NCI-H82 treated with DMSO at 0.1 percent for 48 hours (cell line): ENCODE measurements around the gene PCDHGB2.
A peak's percentile ranks its signal among the peaks of the same experiment; 100 is the strongest.
"Not testable (repeated sequence)": the region's sequence is repeated elsewhere in the genome, so short reads cannot be mapped to it uniquely, and the experiment has no call there.

Experiments used
- DNase-seq: peaks from one replicate; lab custom pipeline; 2025; ENCODE audit not compliant: unreplicated experiment; lab: John Stamatoyannopoulos, UW

The PCDHGB2 gene

GRCh38 chr5:141349917-141350619, 9.7 kb upstream of the PCDHGB2 start, which contains the start of gene PCDHGB1:
Gene PCDHGB1, plus strand, starts transcription at chr5:141350099. Its CDS starts 162 bp downstream, at chr5:141350261.
- peak; percentile 17 for DNase-seq

- no peak for DNase-seq
Measured at GRCh38 chr5:141351591-141351990, 8.2 kb upstream of the PCDHGB2 start.

GRCh38 chr5:141354900-141355469, 4.8 kb upstream of the PCDHGB2 start, which contains the start of gene PCDHGA4:
Gene PCDHGA4, plus strand, starts transcription at chr5:141355021. Its CDS starts 87 bp downstream, at chr5:141355108.
- DNase-seq, result no peak

DNA sequence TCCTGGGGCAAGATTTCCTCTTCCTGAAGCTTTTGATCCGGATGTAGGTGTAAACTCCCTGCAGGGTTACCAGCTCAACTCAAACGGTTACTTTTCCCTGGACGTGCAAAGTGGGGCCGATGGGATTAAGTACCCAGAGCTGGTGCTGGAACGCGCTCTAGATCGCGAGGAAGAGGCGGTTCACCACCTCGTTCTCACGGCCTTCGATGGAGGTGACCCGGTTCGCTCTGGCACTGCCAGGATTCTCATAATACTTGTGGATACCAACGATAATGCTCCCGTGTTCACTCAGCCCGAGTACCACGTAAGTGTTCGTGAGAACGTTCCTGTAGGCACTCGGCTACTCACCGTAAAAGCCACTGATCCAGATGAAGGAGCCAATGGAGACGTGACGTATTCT, 4.2 kb upstream of the PCDHGB2 start:
- no peak for DNase-seq

- no peak for DNase-seq
Measured at GRCh38 chr5:141356133-141356532, 3.7 kb upstream of the PCDHGB2 start.

GRCh38 chr5:141356950-141357349, 2.8 kb upstream of the PCDHGB2 start:
- no peak for DNase-seq

GRCh38 chr5:141360685-141361084, 891 bp downstream of the PCDHGB2 start:
- no peak for DNase-seq

- DNase-seq, result no peak
Measured at GRCh38 chr5:141362719-141363118, 2.9 kb downstream of the PCDHGB2 start.

DNA sequence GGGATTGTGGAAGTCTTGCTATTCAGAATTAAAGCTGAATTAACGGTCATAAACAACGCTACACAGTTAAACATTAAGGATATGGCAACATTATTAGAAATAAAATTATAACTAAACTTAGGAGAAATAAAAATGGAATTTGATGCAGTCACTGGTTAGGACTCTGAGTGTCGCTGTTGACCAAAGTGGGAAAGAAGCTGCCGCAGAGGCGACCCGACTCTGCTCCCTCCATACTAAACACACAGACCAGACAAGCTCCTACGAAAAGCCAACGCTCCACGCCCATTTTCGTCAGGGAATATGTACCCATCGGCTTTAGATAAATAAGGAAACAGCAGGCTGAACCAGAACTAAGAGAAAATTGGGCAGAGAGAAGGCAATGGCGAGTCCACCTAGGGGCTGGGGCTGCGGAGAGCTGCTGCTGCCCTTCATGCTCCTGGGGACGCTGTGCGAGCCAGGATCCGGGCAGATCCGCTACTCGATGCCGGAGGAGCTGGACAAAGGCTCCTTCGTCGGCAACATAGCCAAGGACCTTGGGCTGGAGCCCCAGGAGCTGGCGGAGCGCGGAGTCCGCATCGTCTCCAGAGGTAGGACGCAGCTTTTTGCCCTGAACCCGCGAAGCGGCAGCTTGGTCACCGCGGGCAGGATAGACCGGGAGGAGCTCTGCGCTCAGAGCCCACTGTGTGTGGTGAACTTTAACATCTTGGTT, 4.3 kb downstream of the PCDHGB2 start, which contains the start of gene PCDHGA5:
PCDHGA5 (plus strand) TSS at position 211 of the 709 bp plus-strand sequence; CDS start at position 380, 169 bp downstream.
- DNase-seq, result no peak

- no peak for DNase-seq
Measured at GRCh38 chr5:141366016-141366896, 6.5 kb downstream of the PCDHGB2 start.

GRCh38 chr5:141369994-141370848, 10.4 kb downstream of the PCDHGB2 start, which contains the start of gene PCDHGB3:
Gene PCDHGB3, plus strand, starts transcription at chr5:141370242. Its CDS starts 153 bp downstream, at chr5:141370395.
- no peak for DNase-seq

DNA sequence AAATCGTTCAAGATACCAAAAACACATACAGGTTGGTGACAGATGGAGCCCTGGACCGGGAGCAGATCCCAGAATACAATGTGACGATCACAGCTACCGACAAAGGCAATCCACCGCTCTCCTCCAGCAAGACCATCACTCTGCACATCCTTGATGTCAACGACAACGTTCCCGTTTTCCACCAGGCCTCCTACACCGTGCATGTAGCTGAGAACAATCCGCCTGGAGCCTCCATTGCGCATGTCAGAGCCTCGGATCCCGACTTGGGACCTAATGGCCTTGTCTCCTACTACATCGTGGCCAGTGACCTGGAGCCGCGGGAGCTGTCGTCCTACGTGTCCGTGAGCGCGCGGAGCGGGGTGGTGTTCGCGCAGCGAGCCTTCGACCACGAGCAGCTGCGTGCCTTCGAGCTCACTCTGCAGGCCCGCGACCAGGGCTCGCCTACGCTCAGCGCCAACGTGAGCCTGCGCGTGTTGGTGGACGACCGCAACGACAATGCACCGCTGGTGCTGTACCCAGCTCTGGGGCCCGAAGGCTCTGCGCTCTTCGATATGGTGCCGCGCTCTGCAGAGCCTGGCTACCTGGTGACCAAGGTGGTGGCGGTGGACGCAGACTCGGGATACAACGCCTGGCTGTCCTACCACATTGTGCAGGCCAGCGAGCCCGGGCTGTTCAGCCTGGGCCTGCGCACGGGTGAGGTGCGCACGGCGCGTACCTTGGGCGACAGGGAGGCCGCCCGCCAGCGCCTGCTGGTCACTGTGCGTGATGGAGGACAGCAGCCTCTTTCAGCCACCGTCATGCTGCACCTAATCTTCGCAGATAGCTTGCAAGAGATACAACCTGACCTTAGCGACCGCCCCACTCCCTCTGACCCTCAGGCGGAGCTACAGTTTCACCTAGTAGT, 12.0 kb downstream of the PCDHGB2 start:
- no peak for DNase-seq

- no peak for DNase-seq
Measured at GRCh38 chr5:141373673-141374317, 14.0 kb downstream of the PCDHGB2 start, which contains the start of gene PCDHGA6. Gene PCDHGA6, plus strand, starts transcription at chr5:141373891. Its CDS starts 193 bp downstream, at chr5:141374084.

GRCh38 chr5:141374627-141375026, 14.8 kb downstream of the PCDHGB2 start:
- no peak for DNase-seq

DNA sequence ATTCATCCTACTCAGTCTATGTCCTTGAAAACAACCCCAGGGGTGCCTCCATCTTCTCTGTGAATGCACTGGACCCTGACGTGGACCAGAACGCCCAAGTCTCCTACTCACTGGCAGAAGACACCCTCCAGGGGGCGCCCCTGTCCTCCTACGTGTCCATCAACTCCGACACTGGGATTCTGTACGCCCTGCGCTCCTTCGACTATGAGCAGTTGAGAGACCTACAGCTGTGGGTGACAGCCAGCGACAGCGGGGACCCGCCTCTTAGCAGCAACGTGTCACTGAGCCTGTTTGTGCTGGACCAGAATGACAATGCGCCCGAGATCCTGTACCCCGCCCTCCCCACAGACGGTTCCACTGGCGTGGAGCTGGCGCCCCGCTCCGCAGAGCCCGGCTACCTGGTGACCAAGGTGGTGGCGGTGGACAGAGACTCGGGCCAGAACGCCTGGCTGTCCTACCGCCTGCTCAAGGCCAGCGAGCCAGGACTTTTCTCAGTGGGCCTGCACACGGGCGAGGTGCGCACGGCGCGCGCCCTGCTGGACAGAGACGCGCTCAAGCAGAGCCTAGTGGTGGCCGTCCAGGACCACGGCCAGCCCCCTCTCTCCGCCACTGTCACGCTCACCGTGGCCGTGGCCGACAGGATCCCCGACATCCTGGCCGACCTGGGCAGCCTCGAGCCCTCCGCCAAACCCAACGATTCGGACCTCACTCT, 15.8 kb downstream of the PCDHGB2 start:
- DNase-seq, result not testable (repeated sequence)

DNA sequence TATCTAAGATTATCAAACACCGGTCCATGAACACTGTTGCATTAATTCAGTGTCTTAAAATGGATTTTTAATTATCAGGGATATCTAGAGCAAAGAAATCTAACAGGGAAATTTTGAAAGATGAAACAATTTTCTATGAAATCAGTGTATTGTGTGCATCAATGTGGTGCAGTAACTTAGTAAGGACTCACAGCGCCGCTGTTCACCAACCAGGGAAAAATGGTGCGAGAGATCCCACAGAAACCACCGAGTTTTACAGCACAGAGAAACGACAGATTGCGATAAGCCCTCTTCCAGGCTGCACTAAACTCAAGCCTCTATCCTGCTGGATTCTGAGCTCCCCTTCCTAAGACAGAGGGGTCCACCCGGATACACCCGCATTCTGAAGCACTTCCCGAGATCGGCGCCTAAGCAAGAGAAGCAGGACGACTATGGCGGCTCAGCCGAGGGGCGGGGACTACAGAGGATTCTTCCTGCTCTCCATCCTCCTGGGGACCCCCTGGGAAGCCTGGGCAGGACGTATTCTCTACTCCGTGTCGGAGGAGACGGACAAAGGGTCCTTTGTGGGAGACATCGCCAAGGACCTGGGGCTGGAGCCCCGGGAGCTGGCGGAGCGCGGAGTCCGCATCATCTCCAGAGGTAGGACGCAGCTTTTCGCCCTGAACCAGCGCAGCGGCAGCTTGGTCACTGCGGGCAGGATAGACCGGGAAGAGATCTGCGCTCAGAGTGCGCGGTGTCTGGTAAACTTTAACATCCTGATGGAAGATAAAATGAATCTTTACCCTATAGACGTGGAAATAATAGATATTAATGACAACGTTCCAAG, 22.9 kb downstream of the PCDHGB2 start, which contains the start of gene PCDHGA7:
PCDHGA7 (plus strand) TSS at position 274 of the 826 bp plus-strand sequence; CDS start at position 432, 158 bp downstream.
- no peak for DNase-seq
